Thyroid gland (tissue), 4 donors: ENCODE results near the gene WDR20. TPM values are rescaled to one million over a fixed set of nuclear protein-coding genes. Genes with fewer than 3 reads are reported as not detected.

ENCODE experiments used
- DNase-seq, 2 donors: peaks; one replicate each; pipeline ENCODE4 v3.0.0-alpha.2; 2019
- H3K27ac ChIP-seq, 3 donors: fragments of 200-600 bp; sonication (generic); 1 replicate in 2 of 3; 2 replicates in 1 of 3; pipeline ENCODE4 v1.5.1; 2016 to 2019; ENCODE audit warnings: mild to moderate bottlenecking in 1 of 3, moderate library complexity in 1 of 3
- H3K27me3 ChIP-seq: fragments of 200-600 bp; sonication (generic); one replicate; pipeline ENCODE4 v1.5.1; 2019
- H3K36me3 ChIP-seq, 2 donors: fragments of 200-600 bp; sonication (generic); one replicate each; pipeline ENCODE4 v1.5.1; 2016 to 2019
- H3K4me1 ChIP-seq, 2 donors: fragments of 200-600 bp; sonication (generic); one replicate each; pipeline ENCODE4 v1.5.1; 2017 to 2019
- H3K4me3 ChIP-seq, 3 donors: fragments of 200-600 bp; sonication (generic); replicated peaks in 1 of 3; 1 replicate in 2 of 3; 2 replicates in 1 of 3; pipeline ENCODE4 v1.5.1; 2016; ENCODE audit warnings: mild to moderate bottlenecking in 1 of 3
- H3K9me3 ChIP-seq: fragments of 200-600 bp; sonication (generic); one replicate; pipeline ENCODE4 v1.5.1; 2017
- POLR2A ChIP-seq, 2 donors: fragments of 450-650 bp; IDR thresholded peaks; one replicate each; pipeline ENCODE4 v1.6.1; 2017; ENCODE audit warnings: antibody characterized with exemption in 2 of 2, mild to moderate bottlenecking in 2 of 2, moderate library complexity in 1 of 2
- WGBS, 2 donors: methylation state at CpG; one replicate each; pipeline ENCODE4 v1.1.5; 2017; 5-methylcytosine and 5-hydroxymethylcytosine counted together
- intact Hi-C: fragments of 100-400 bp; cut with DNase I; formaldehyde crosslinking; loops from one replicate; pipeline ENCODE4 v1.15.1; 2023
- total RNA-seq, 4 donors: library from RNA; depleted of rRNA; stranded (reverse); fragments of >200 nt; gene quantifications; one replicate each; pipeline ENCODE4 v1.2.3, GENCODE V29; 2016
- TF ChIP-seq, protein P1 (sequence below), 6 experiments: fragments of 200-600 bp in 3 of 6; fragments of 450-650 bp in 3 of 6; sonication (generic) in 3 of 6; IDR thresholded peaks; one replicate each; pipeline ENCODE4 v1.5.1; 2016 to 2019; ENCODE audit warnings: antibody characterized with exemption in 6 of 6, mild to moderate bottlenecking in 2 of 6, inconsistent platforms in 1 of 6, moderate library complexity in 1 of 6

The WDR20 gene
- total RNA-seq, 4 donors from 2014 or later, result 27.1 to 48.8 (median 37.6) TPM

DNA sequence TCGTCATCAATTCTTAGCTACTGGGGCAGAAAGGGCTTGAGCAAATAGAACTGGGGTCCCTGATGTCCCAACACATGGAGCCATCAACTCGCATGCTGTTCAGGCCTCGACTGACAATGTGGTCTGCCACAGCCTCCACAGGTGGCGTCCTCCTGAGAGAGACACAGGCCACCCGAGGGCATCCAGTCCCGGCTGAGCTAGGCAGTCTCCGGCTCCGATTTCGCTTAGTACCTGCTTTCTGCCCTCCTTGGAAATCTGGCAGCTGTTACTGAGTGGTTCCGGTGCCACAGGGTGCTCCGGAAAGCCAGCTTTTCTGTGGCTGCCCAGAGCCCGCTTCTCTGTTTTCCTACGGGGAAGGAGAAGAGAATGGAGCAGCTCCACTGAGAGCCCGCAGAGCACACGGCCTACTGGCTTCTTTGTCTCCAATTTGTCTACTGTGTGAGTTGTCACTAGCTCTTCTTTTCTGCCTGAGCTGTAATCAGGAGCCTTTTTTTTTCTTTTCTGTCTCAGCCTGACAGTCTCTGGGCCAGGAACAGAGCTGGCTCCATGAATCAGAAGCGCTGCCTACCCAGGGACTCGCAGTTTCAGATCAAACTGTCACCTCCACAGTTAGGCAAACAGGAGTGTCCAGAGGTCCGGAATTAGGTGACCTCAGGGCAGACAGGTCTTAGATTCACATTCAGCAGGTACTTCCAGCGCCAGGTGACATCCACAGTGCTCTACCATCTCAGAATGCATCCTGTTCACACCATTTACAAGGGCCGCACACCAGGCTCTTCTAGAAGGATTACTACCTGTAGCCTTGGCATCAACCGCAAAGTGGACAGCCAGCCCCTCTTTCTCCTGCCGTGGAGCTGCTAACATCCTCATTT is 92.0 kb downstream of the WDR20 start:
- WGBS, 2 donors, result 91 to 95% methylated on average over 22 of the region's 22 CpGs
- TF ChIP-seq, protein P1, sequence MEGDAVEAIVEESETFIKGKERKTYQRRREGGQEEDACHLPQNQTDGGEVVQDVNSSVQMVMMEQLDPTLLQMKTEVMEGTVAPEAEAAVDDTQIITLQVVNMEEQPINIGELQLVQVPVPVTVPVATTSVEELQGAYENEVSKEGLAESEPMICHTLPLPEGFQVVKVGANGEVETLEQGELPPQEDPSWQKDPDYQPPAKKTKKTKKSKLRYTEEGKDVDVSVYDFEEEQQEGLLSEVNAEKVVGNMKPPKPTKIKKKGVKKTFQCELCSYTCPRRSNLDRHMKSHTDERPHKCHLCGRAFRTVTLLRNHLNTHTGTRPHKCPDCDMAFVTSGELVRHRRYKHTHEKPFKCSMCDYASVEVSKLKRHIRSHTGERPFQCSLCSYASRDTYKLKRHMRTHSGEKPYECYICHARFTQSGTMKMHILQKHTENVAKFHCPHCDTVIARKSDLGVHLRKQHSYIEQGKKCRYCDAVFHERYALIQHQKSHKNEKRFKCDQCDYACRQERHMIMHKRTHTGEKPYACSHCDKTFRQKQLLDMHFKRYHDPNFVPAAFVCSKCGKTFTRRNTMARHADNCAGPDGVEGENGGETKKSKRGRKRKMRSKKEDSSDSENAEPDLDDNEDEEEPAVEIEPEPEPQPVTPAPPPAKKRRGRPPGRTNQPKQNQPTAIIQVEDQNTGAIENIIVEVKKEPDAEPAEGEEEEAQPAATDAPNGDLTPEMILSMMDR (IDR thresholded peaks at IDR 0.05), result no peak
- no peak for TF ChIP-seq POLR2A (IDR thresholded peaks at IDR 0.05)
- Histone ChIP-seq H3K4me1 (peaks cover 3 to 4% of the 10 kb centered on the region in 2 donors), H3K4me3 (no peak overlapping the region), H3K27me3 (no peaks in the 10 kb centered on the region), H3K9me3 (no peaks in the 10 kb centered on the region), H3K36me3 (peaks cover 4 to 6% of the 10 kb centered on the region in 2 donors), H3K27ac (no peak overlapping the region)
- intact Hi-C loops, result no loop called here
- no peak for DNase-seq

DNA sequence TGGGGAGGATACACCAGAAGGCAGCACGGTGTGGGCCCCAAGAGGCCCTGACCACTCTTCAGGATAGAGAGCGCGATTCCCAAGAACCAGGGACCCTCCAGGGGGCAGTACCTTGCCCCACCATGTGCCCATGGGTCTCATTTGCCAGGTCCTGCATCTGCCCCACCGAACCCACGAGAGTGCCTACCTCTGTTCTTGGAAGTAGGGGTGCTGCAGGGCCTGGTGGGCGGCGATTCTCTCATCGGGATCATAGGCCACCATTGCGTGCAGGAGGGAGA is 92.6 kb downstream of the WDR20 start:
- Histone ChIP-seq H3K27me3 (no peaks in the 10 kb centered on the region), H3K9me3 (no peaks in the 10 kb centered on the region), H3K36me3 (peaks cover 4 to 6% of the 10 kb centered on the region in 2 donors), H3K27ac (no peak overlapping the region), H3K4me3 (no peak overlapping the region), H3K4me1 (peaks cover 3 to 4% of the 10 kb centered on the region in 2 donors)
- DNase-seq, result no peak
- TF ChIP-seq POLR2A (IDR thresholded peaks at IDR 0.05), result no peak
- TF ChIP-seq, protein P1 (IDR thresholded peaks at IDR 0.05), result no peak
- intact Hi-C loops, result no loop called here
- 87 to 95% methylated on average over 9 of the region's 9 CpGs for WGBS, 2 donors

DNA sequence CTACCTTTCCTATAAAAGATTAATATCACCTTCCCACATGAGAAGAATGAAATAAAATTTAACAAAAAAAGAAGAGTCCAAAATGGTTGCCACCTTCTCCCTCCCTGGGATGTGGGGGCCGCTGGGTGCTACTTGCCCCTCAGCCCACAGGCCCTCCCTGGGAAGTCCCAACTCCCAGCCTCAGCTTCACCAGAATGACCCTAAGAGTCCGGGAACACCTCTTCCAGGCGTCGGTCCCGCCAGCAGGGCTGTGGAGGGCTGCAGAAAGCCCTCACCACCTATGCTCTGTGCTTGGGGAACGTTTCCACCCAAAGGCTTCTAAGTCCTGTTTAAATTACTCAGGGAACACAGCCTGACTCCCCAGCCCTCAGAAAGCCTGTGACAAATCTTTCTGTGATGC is 93.4 kb downstream of the WDR20 start:
- no peak overlapping the region for H3K4me3 ChIP-seq
- H3K9me3 ChIP-seq, result no peaks in the 10 kb centered on the region
- TF ChIP-seq, protein P1 (IDR thresholded peaks at IDR 0.05), result no peak
- TF ChIP-seq POLR2A (IDR thresholded peaks at IDR 0.05), result no peak
- intact Hi-C loops, result no loop called here
- peaks cover 3 to 4% of the 10 kb centered on the region in 2 donors for H3K4me1 ChIP-seq
- H3K27ac ChIP-seq, result no peak overlapping the region
- 70 to 86% methylated on average over 5 to 6 of the region's 6 CpGs for WGBS, 2 donors
- DNase-seq, result no peak
- H3K36me3 ChIP-seq, result peaks cover 4 to 6% of the 10 kb centered on the region in 2 donors
- no peaks in the 10 kb centered on the region for H3K27me3 ChIP-seq

DNA sequence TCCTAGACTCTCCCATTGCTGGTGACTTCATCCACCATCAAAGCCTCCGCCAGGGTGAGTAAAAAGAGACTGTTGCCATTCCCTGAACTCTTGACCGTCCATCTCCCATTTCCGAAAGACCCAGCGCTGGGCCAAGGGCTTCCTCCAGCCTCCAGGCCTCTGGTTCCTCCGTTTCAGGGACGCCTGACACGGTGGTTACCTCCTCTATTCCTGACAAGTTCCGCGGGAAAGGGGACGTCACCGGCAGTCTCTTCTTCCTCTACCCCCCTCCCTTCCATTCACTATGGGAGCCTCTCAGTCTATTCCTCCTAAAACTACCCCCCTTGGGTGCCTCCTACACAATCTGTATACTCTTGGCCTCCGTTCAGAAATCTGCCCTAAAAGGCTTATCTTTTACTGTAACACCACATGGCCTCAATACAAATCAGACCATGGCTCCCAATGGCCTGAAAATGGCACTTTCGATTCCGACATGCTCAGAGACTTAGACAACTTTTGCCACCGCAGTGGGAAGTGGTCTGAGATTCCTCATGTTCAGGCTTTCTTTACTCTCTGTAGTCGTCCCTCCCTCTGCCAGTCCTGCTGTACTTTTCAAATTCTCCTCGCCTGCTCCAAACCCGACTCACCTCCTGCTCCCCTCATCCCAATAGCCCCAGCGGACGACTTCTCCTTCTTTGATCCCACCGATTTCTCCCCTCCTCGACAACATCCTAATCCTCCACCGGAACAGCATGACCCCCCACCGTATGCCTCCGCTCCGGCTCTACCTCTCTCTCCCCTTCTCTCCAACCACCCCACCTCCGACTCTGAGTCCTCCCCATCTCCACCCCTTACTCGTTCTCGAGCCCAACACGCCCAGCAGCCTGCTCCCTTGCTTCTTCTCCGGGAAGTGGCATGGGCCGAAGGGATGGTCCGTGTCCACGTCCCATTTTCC is 94.9 kb downstream of the WDR20 start:
- no peaks in the 10 kb centered on the region for H3K9me3 ChIP-seq
- peaks cover 3 to 4% of the 10 kb centered on the region in 2 donors for H3K4me1 ChIP-seq
- 76 to 78% methylated on average over 34 of the region's 34 CpGs for WGBS, 2 donors
- no peaks in the 10 kb centered on the region for H3K27me3 ChIP-seq
- DNase-seq, result no peak
- intact Hi-C loops, result loop anchor here (2.0 kb wide), 1 partner anchor 80 kb away; no protein-coding TSS in a partner anchor
- TF ChIP-seq POLR2A (IDR thresholded peaks at IDR 0.05), result no peak
- TF ChIP-seq, protein P1 (IDR thresholded peaks at IDR 0.05), result no peak
- H3K36me3 ChIP-seq, result peaks cover 0 to 4% of the 10 kb centered on the region in 2 donors
- no peak overlapping the region for H3K27ac ChIP-seq
- H3K4me3 ChIP-seq, result no peak overlapping the region
